ENCODE data around the gene KMT2A. TPM values are rescaled to one million over a fixed set of nuclear protein-coding genes. Genes with fewer than 3 reads are reported as not detected.
A peak's percentile ranks its signal among the peaks of the same experiment; 100 is the strongest.

The KMT2A gene
- total RNA-seq, 1 experiment from 2014 or later = 50.4 TPM

- H3K9me2 ChIP-seq (ENCODE audit: insufficient read depth) = no peaks in the 10 kb centered on the region
- H3K27me3 ChIP-seq (ENCODE audit: insufficient read depth, low read length) = no peaks in the 10 kb centered on the region
- no peaks in the 10 kb centered on the region for H4K20me1 ChIP-seq (ENCODE audit: insufficient read depth)
- no peak overlapping the region for H3K4me2 ChIP-seq (ENCODE audit: low read length)
- H3K27ac ChIP-seq (ENCODE audit: low read depth, low read length) = no peak overlapping the region
- intact Hi-C loops (cut with micrococcal nuclease) = no loop called here
- CTCF ChIA-PET = no interaction called here
- no peak for ATAC-seq
- DNase-seq (ENCODE audit: low read depth, low spot score) = no peak
- TF ChIP-seq JUND (IDR thresholded peaks at IDR 0.05) = no peak
- no peak for TF ChIP-seq EGR1 (IDR thresholded peaks at IDR 0.05; ENCODE audit: low read depth)
- TF ChIP-seq RAD21 (IDR thresholded peaks at IDR 0.05; ENCODE audit: low read depth) = 0 out of 2 replicates have a peak, but pooled peaks have one; percentile 9
- H3K9ac ChIP-seq (ENCODE audit: low read length) = no peak overlapping the region
- peaks cover 6 to 27% of the 10 kb centered on the region in 2 experiments; a peak in 3 of 4 replicates for H3K4me1 ChIP-seq (ENCODE audit: control insufficient read depth in 1 of 2, insufficient read depth in 2 of 2, low read length in 2 of 2)
- no peaks in the 10 kb centered on the region for H3K9me3 ChIP-seq (ENCODE audit: control insufficient read depth in 1 of 2, insufficient read depth in 1 of 2, low read depth in 1 of 2, low read length in 2 of 2)
- BruUV-seq (replicated peaks) = no TSS peak
- H3K4me3 ChIP-seq (replicated peaks in 1 of 2; ENCODE audit: low read depth in 1 of 2, low read length in 2 of 2) = no peak overlapping the region
- RAD21 ChIA-PET (ENCODE audit: low non-redundant PET in 1 of 2, low total read pairs in 2 of 2, uncharacterized antibody in 2 of 2, unreplicated experiment in 2 of 2) = no interaction called here
- H2AFZ ChIP-seq (ENCODE audit: low read depth, low read length, poor library complexity, severe bottlenecking) = no peak overlapping the region
- no peaks in the 10 kb centered on the region for H3K79me2 ChIP-seq (ENCODE audit: insufficient read depth, low read length)
- H3K36me3 ChIP-seq (ENCODE audit: control insufficient read depth in 1 of 2, insufficient read depth in 2 of 2, low read length in 2 of 2) = no peaks in the 10 kb centered on the region
- POLR2A ChIA-PET = interaction anchor here (0.6 kb wide), 1 partner anchor 14 kb away, joined by 3 read pairs; no protein-coding TSS in a partner anchor
Measured at GRCh38 chr11:118427707-118428106, 8.6 kb upstream of the KMT2A start.

- ATAC-seq (no peak), DNase-seq (ENCODE audit: low read depth, low spot score) (no peak)
- no peak overlapping the region for H3K27ac ChIP-seq (ENCODE audit: low read depth, low read length)
- no peaks in the 10 kb centered on the region for H3K27me3 ChIP-seq (ENCODE audit: insufficient read depth, low read length)
- ChIA-PET POLR2A (no interaction called here), CTCF (interaction anchor here (0.8 kb wide), 1 partner anchor 232 kb away, joined by 5 read pairs; no protein-coding TSS in a partner anchor), RAD21 (ENCODE audit: low non-redundant PET in 1 of 2, low total read pairs in 2 of 2, uncharacterized antibody in 2 of 2, unreplicated experiment in 2 of 2) (no interaction called here)
- TF ChIP-seq RAD21 (IDR thresholded peaks at IDR 0.05; ENCODE audit: low read depth) (no peak), FOSL1 (IDR thresholded peaks at IDR 0.05; ENCODE audit: low read depth) (no peak), CTCF (IDR thresholded peaks at IDR 0.05 in 2 of 3, conservative IDR thresholded peaks at IDR 0.05 in 1 of 3; ENCODE audit: borderline replicate concordance in 1 of 3, insufficient read depth in 1 of 3, low read depth in 2 of 3, low read length in 2 of 3) (peak in 1 of 3 experiments; percentile 3; a peak in 1 of 6 replicates), EZH2 (IDR thresholded peaks at IDR 0.05) (no peak)
- H3K79me2 ChIP-seq (ENCODE audit: insufficient read depth, low read length) = no peaks in the 10 kb centered on the region
- BruUV-seq (replicated peaks) = no TSS peak
- H4K20me1 ChIP-seq (ENCODE audit: insufficient read depth) = no peaks in the 10 kb centered on the region
- intact Hi-C loops (cut with micrococcal nuclease) = no loop called here
- H3K4me2 ChIP-seq (ENCODE audit: low read length) = no peak overlapping the region
- H3K4me3 ChIP-seq (replicated peaks in 1 of 2; ENCODE audit: low read depth in 1 of 2, low read length in 2 of 2) = no peak overlapping the region
- no peak overlapping the region for H3K9ac ChIP-seq (ENCODE audit: low read length)
- H3K4me1 ChIP-seq (ENCODE audit: control insufficient read depth in 1 of 2, insufficient read depth in 2 of 2, low read length in 2 of 2) = peaks cover 6 to 14% of the 10 kb centered on the region in 2 experiments; a peak in 2 of 4 replicates
- no peaks in the 10 kb centered on the region for H3K9me3 ChIP-seq (ENCODE audit: control insufficient read depth in 1 of 2, insufficient read depth in 1 of 2, low read depth in 1 of 2, low read length in 2 of 2)
- H3K9me2 ChIP-seq (ENCODE audit: insufficient read depth) = no peaks in the 10 kb centered on the region
- no peaks in the 10 kb centered on the region for H3K36me3 ChIP-seq (ENCODE audit: control insufficient read depth in 1 of 2, insufficient read depth in 2 of 2, low read length in 2 of 2)
- no peak overlapping the region for H2AFZ ChIP-seq (ENCODE audit: low read depth, low read length, poor library complexity, severe bottlenecking)
Measured at GRCh38 chr11:118430956-118431355, 5.3 kb upstream of the KMT2A start.
